B cell (primary cell): ENCODE data around the gene PCDHB8. TPM values are rescaled to one million over a fixed set of nuclear protein-coding genes. Genes with fewer than 3 reads are reported as not detected.
"Not testable (repeated sequence)": the region's sequence is repeated elsewhere in the genome, so short reads cannot be mapped to it uniquely, and the experiment has no call there.

Experiments
- ATAC-seq: fragments of 200-7000 bp; cut with Tn5 transposase; one replicate; pipeline ENCODE4 v1.10.0; 2021; ENCODE audit warnings: low read depth, mild to moderate bottlenecking, moderate number of reproducible peaks, moderate library complexity
- CTCF ChIA-PET: fragments of 350-600 bp; sonication (Branson Sonifier 250); formaldehyde crosslinking; loops from one replicate; lab custom pipeline; 2021; ENCODE audit warnings: antibody characterized with exemption, inconsistent platforms; lab: Charles Lee
- POLR2A ChIA-PET: fragments of 350-600 bp; sonication (Branson Sonifier 250); formaldehyde crosslinking; loops from one replicate; lab custom pipeline; 2021; ENCODE audit warnings: antibody characterized with exemption; lab: Charles Lee
- DNase-seq: peaks from one replicate; pipeline ENCODE4 v3.0.0; 2013
- H2AFZ ChIP-seq: 2 replicates; pipeline ENCODE4 v1.6.1; 2012; ENCODE audit warnings: mild to moderate bottlenecking, low read depth, low read length; ENCODE audit not compliant: insufficient read depth, poor library complexity, severe bottlenecking
- H3K27ac ChIP-seq, 2 donors: 1 replicate in 1 of 2; 2 replicates in 1 of 2; pipeline ENCODE4 v1.5.1; 2012 to 2013; ENCODE audit warnings: low read length in 2 of 2, mild to moderate bottlenecking in 2 of 2, moderate library complexity in 1 of 2
- H3K27me3 ChIP-seq, 4 experiments: fragments of 200-600 bp in 1 of 4; sonication (generic) in 1 of 4; replicated peaks in 1 of 4; 1 replicate in 2 of 4; 2 replicates in 2 of 4; pipeline versions ENCODE4 v1.6.1 to v1.7.0; 2013 to 2016; ENCODE audit warnings: low read length in 3 of 4, mild to moderate bottlenecking in 2 of 4, mixed read lengths in 1 of 4, moderate library complexity in 1 of 4; ENCODE audit not compliant: insufficient read depth in 4 of 4, control insufficient read depth in 3 of 4; ENCODE audit errors: control extremely low read depth in 1 of 4
- H3K36me3 ChIP-seq, 2 experiments: replicated peaks in 1 of 2; 1 replicate in 1 of 2; 2 replicates in 1 of 2; pipeline versions ENCODE4 v1.6.1 to v1.7.1; 2013; ENCODE audit warnings: low read length in 1 of 2; ENCODE audit not compliant: insufficient read depth in 2 of 2, control insufficient read depth in 1 of 2; ENCODE audit errors: control extremely low read depth in 1 of 2, extremely low read depth in 1 of 2
- H3K4me1 ChIP-seq, 2 donors: fragments of 200-600 bp in 1 of 2; sonication (generic) in 1 of 2; 1 replicate in 1 of 2; 2 replicates in 1 of 2; pipeline versions ENCODE4 v1.5.1 to v1.6.1; 2013 to 2017; ENCODE audit warnings: low read length in 2 of 2; ENCODE audit not compliant: control insufficient read depth in 2 of 2, insufficient read depth in 2 of 2
- H3K4me2 ChIP-seq: replicated peaks from 2 replicates; pipeline ENCODE3; 2012; ENCODE audit warnings: mild to moderate bottlenecking, low read depth, low read length; ENCODE audit not compliant: poor library complexity, severe bottlenecking
- H3K4me3 ChIP-seq, 5 experiments: fragments of 200-600 bp in 1 of 5; sonication (generic) in 1 of 5; 1 replicate in 3 of 5; 2 replicates in 2 of 5; pipeline versions ENCODE4 v1.5.1 to v1.7.0; 2011 to 2016; ENCODE audit warnings: low read length in 4 of 5, mild to moderate bottlenecking in 4 of 5, low read depth in 2 of 5, control low read depth in 1 of 5, moderate library complexity in 1 of 5; ENCODE audit not compliant: insufficient read depth in 1 of 5; ENCODE audit errors: control extremely low read depth in 1 of 5, extremely low read depth in 1 of 5
- H3K79me2 ChIP-seq: fragments of 200-600 bp; sonication (generic); one replicate; pipeline ENCODE4 v1.6.0; 2016; ENCODE audit warnings: low read length; ENCODE audit not compliant: control insufficient read depth, insufficient read depth
- H3K9ac ChIP-seq: fragments of 200-600 bp; sonication (generic); 2 replicates; pipeline ENCODE4 v1.6.1; 2017; ENCODE audit warnings: mild to moderate bottlenecking, low read length, moderate library complexity
- H3K9me3 ChIP-seq, 3 donors: one replicate each; pipeline versions ENCODE4 v1.6.1 to v1.7.1; 2013; ENCODE audit warnings: low read length in 2 of 3; ENCODE audit not compliant: control insufficient read depth in 2 of 3, insufficient read depth in 1 of 3; ENCODE audit errors: control extremely low read depth in 1 of 3
- H4K20me1 ChIP-seq: 2 replicates; pipeline ENCODE4 v1.6.0; 2012; ENCODE audit warnings: mild to moderate bottlenecking, low read length; ENCODE audit not compliant: insufficient read depth, control insufficient read depth, poor library complexity, severe bottlenecking
- H3K27ac Mint-ChIP-seq: one replicate; pipeline ENCODE4 v1.8.0; 2021; ENCODE audit warnings: mixed read lengths
- H3K27me3 Mint-ChIP-seq: one replicate; pipeline ENCODE4 v1.8.0; 2021; ENCODE audit warnings: mixed read lengths
- H3K4me1 Mint-ChIP-seq: one replicate; pipeline ENCODE4 v1.8.0; 2021; ENCODE audit warnings: mixed read lengths
- H3K4me3 Mint-ChIP-seq: one replicate; pipeline ENCODE4 v1.8.0; 2021; ENCODE audit warnings: mixed read lengths
- H3K9me3 Mint-ChIP-seq: one replicate; pipeline ENCODE4 v1.8.0; 2022; ENCODE audit warnings: mixed read lengths; ENCODE audit not compliant: insufficient read depth
- EZH2 ChIP-seq: IDR thresholded peaks from 2 replicates; pipeline ENCODE4 v1.6.1; 2012; ENCODE audit warnings: borderline replicate concordance, low read depth, mild to moderate bottlenecking, moderate library complexity, low read length; ENCODE audit not compliant: insufficient read depth, poor library complexity, severe bottlenecking
- WGBS: methylation state at CpG from one replicate; pipeline ENCODE4 v1.1.5; 2013; ENCODE audit warnings: missing lambda C conversion rate; ENCODE audit not compliant: insufficient coverage; 5-methylcytosine and 5-hydroxymethylcytosine counted together
- intact Hi-C: fragments of 100-400 bp; cut with micrococcal nuclease; formaldehyde crosslinking; loops from one replicate; pipeline ENCODE4 v1.10.0; 2022
- polyA minus RNA-seq: library from RNA; depleted of rRNA, polyadenylated mRNA; stranded (reverse); fragments of >200 nt; gene quantifications from 2 replicates; pipeline ENCODE4 v1.2.3, GENCODE V29; 2012
- polyA plus RNA-seq: library from polyadenylated mRNA; depleted of rRNA; stranded (reverse); fragments of >200 nt; gene quantifications from 2 replicates; pipeline ENCODE4 v1.2.3, GENCODE V29; 2012
- total RNA-seq, 2 donors: library from RNA; stranded (reverse); fragments of 120-200 nt in 1 of 2; gene quantifications; 1 replicate in 1 of 2; 2 replicates in 1 of 2; pipeline versions ENCODE4 v1.2.3 to v1.2.4, GENCODE V29; 2013 to 2022
- TF ChIP-seq, protein P1 (sequence below): fragments of 200-600 bp; IDR thresholded peaks from one replicate; pipeline ENCODE4 v1.8.0; 2022; ENCODE audit warnings: antibody characterized with exemption, mild to moderate bottlenecking

Gene PCDHB8
- total RNA-seq (not detected in 2 replicates), polyA plus RNA-seq (not detected in 2 replicates), polyA minus RNA-seq (not detected in 2 replicates)
- total RNA-seq (2013): 0.02 TPM

DNA sequence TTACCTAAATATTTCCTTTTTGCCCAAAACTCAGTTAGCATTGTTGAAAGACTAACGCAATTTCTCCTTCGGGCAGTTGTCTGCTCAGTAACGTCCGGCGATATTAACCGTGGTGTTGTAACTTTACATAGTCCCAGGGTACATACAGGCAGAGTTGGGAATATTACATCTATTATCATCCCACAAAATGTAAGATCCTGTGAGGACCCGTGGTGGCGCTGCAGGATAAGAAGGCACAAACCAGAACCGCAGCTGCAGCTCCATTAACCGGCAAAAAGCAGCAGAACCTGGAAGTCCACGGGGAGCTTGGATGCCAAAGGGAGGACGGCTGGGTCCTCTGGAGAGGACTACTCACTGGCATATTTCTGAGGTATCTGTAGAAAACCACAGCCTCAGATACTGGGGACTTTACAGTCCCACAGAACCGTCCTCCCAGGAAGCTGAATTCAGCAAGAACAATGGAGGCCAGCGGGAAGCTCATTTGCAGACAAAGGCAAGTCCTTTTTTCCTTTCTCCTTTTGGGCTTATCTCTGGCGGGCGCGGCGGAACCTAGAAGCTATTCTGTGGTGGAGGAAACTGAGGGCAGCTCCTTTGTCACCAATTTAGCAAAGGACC lies at the start of gene PCDHB8:
Gene PCDHB8 (plus strand): TSS at position 214 of the 615 bp plus-strand sequence. CDS start 245 bp downstream, at position 459.
- ATAC-seq, intact Hi-C loops, H3K4me1 ChIP-seq, H3K4me3 Mint-ChIP-seq, H3K9me3 Mint-ChIP-seq, H4K20me1 ChIP-seq, H3K27ac Mint-ChIP-seq, H3K36me3 ChIP-seq, H3K27ac ChIP-seq, H3K4me3 ChIP-seq, H3K9ac ChIP-seq, H3K4me1 Mint-ChIP-seq, H3K79me2 ChIP-seq, H2AFZ ChIP-seq, DNase-seq, H3K4me2 ChIP-seq, POLR2A ChIA-PET: not testable (repeated sequence)
- Histone ChIP-seq H3K27me3 (peaks cover 0 to 11% (median 5%) of the 10 kb centered on the region in 4 experiments), H3K9me3 (peaks cover 2 to 36% (median 3%) of the 10 kb centered on the region in 3 donors)
- CTCF ChIA-PET: interaction anchor here (1.0 kb wide), 1 partner anchor 243 kb away, joined by 3 read pairs; the partner anchor contains the start of gene PCDHGA11
- WGBS: 41% methylated on average over 6 of the region's 18 CpGs
- H3K27me3 Mint-ChIP-seq: peaks cover 15% of the 10 kb centered on the region

DNA sequence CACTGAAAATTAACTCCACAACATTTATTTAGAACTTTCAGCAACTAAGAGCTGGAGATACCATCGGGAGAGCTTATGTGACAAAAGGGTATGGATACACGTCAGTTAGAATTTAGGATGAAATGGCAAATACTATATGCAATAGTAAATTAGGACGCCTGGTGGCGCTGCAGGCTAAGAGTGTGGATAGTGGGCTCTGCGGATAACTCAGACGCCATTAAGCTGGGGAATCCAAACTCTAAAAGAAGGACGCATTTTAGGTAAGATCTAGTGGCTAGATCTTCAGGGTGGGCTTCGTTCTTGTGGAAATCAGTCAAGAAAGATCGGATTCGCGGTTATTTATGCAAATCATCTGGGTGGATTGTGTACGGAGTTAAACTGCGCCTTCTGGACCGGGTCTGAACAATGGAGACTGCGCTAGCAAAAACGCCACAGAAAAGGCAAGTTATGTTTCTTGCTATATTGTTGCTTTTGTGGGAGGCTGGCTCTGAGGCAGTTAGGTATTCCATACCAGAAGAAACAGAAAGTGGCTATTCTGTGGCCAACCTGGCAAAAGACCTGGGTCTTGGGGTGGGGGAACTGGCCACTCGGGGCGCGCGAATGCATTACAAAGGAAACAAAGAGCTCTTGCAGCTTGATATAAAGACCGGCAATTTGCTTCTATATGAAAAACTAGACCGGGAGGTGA lies 42.4 kb upstream of the PCDHB8 start, which contains the start of gene PCDHB5:
Gene PCDHB5 (plus strand): TSS at position 177 of the 688 bp plus-strand sequence. CDS start 229 bp downstream, at position 406.
- Histone ChIP-seq H3K27me3 (peaks cover 0 to 13% (median 6%) of the 10 kb centered on the region in 4 experiments), H3K79me2 (no peaks in the 10 kb centered on the region), H3K4me1 (no peaks in the 10 kb centered on the region), H4K20me1 (no peaks in the 10 kb centered on the region), H3K4me2 (no peak within 1 kb of the TSS), H3K4me3 (no peak within 1 kb of the TSS), H3K9me3 (peaks cover 7 to 28% (median 13%) of the 10 kb centered on the region in 3 donors), H2AFZ (no peak within 1 kb of the TSS), H3K9ac (no peak within 1 kb of the TSS), H3K36me3 (no peaks in the 10 kb centered on the region), H3K27ac (no peak within 1 kb of the TSS)
- no peak for ATAC-seq
- peaks cover 6% of the 10 kb centered on the region for H3K27me3 Mint-ChIP-seq
- CTCF ChIA-PET: no interaction called here
- intact Hi-C loops: no loop called here
- H3K4me1 Mint-ChIP-seq: no peaks in the 10 kb centered on the region
- no peak within 1 kb of the TSS for H3K27ac Mint-ChIP-seq
- WGBS: 36% methylated on average over 22 of the region's 22 CpGs
- POLR2A ChIA-PET: no interaction called here
- no peak for DNase-seq
- peaks cover 25% of the 10 kb centered on the region for H3K9me3 Mint-ChIP-seq
- H3K4me3 Mint-ChIP-seq: peak within 1 kb of the TSS; percentile 29
- TF ChIP-seq, protein P1, sequence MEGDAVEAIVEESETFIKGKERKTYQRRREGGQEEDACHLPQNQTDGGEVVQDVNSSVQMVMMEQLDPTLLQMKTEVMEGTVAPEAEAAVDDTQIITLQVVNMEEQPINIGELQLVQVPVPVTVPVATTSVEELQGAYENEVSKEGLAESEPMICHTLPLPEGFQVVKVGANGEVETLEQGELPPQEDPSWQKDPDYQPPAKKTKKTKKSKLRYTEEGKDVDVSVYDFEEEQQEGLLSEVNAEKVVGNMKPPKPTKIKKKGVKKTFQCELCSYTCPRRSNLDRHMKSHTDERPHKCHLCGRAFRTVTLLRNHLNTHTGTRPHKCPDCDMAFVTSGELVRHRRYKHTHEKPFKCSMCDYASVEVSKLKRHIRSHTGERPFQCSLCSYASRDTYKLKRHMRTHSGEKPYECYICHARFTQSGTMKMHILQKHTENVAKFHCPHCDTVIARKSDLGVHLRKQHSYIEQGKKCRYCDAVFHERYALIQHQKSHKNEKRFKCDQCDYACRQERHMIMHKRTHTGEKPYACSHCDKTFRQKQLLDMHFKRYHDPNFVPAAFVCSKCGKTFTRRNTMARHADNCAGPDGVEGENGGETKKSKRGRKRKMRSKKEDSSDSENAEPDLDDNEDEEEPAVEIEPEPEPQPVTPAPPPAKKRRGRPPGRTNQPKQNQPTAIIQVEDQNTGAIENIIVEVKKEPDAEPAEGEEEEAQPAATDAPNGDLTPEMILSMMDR: no peak
- TF ChIP-seq EZH2: no peak
